Loucy (cell line): ENCODE data around the gene CTNNA2.

Experiments
- EZH2phosphoT487 ChIP-seq: fragments of 200-600 bp; IDR thresholded peaks from 2 replicates; pipeline ENCODE4 v1.6.1; 2018; ENCODE audit warnings: antibody characterized with exemption, mild to moderate bottlenecking, moderate library complexity, borderline replicate concordance
- TF ChIP-seq, protein P1 (sequence below): fragments of 200-600 bp; sonication (generic); conservative IDR thresholded peaks from 2 replicates; pipeline ENCODE4 v1.5.1; 2014; ENCODE audit warnings: mild to moderate bottlenecking, antibody characterized with exemption, low read length

DNA sequence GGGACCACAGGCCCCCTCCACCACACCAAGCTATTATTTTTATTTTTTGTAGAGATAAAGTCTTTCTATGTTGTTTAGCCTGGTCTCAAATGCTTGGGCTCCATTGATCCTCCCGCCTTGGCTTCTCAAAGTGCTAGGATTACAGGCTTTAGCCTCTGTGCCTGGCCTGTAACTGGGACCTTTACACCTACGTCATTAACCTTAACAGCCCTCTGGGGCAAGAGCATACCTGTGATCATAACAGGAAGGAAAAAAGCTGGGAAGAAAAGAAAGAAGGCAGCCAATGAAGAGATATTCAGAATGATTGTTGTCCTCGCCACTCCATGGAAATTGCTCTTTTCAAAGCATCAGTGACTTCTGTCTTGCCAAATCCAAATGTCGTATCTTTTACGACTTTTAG lies 453.5 kb downstream of the CTNNA2 start:
- TF ChIP-seq, protein P1, sequence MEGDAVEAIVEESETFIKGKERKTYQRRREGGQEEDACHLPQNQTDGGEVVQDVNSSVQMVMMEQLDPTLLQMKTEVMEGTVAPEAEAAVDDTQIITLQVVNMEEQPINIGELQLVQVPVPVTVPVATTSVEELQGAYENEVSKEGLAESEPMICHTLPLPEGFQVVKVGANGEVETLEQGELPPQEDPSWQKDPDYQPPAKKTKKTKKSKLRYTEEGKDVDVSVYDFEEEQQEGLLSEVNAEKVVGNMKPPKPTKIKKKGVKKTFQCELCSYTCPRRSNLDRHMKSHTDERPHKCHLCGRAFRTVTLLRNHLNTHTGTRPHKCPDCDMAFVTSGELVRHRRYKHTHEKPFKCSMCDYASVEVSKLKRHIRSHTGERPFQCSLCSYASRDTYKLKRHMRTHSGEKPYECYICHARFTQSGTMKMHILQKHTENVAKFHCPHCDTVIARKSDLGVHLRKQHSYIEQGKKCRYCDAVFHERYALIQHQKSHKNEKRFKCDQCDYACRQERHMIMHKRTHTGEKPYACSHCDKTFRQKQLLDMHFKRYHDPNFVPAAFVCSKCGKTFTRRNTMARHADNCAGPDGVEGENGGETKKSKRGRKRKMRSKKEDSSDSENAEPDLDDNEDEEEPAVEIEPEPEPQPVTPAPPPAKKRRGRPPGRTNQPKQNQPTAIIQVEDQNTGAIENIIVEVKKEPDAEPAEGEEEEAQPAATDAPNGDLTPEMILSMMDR, result no peak
- TF ChIP-seq EZH2phosphoT487, result no peak
